ENCODE measurements around the gene SIGLEC11. TPM values are rescaled to one million over a fixed set of nuclear protein-coding genes. Genes with fewer than 3 reads are reported as not detected.

SIGLEC11 gene
- total and polyA plus RNA-seq, 2 donors (not counting 3 experiments of a cell fraction or from before 2014, with no cell fraction given) = not detected

GRCh38 chr19:49927526-49928264 lies 33.3 kb downstream of the SIGLEC11 start:
- no peak for TF ChIP-seq FOS (IDR thresholded peaks at IDR 0.05; ENCODE audit: borderline replicate concordance, insufficient read depth, low read length)
- BruUV-seq (replicated peaks) = no TSS peak
- POLR2A ChIA-PET = interaction anchor here (0.6 kb wide), 1 partner anchor 60 kb away, joined by 5 read pairs; the partner anchor contains the start of gene PNKP
- Histone ChIP-seq H3K4me2 (ENCODE audit: insufficient read depth, low read length) (peak overlapping the region; percentile 41), H4K20me1 (replicated peaks; ENCODE audit: control insufficient read depth, extremely low read depth, insufficient read depth, low read length) (no peaks in the 10 kb centered on the region), H3K9ac (replicated peaks; ENCODE audit: extremely low read depth, insufficient read depth, low read length) (no peak overlapping the region), H3K27me3 (ENCODE audit: control insufficient read depth in 2 of 2, insufficient read depth in 2 of 2, low read length in 2 of 2) (no peaks in the 10 kb centered on the region), H3K9me3 (replicated peaks; ENCODE audit: control insufficient read depth, insufficient read depth, low read length) (no peaks in the 10 kb centered on the region), H3K4me1 (ENCODE audit: control insufficient read depth, extremely low read depth, insufficient read depth, low read length) (peaks cover 10% of the 10 kb centered on the region), H3K79me2 (ENCODE audit: control insufficient read depth, insufficient read depth, low read length) (peaks cover 60% of the 10 kb centered on the region), H3K27ac (ENCODE audit: insufficient read depth, low read depth, low read length) (no peak overlapping the region), H2AFZ (ENCODE audit: low read depth, low read length) (no peak overlapping the region), H3K4me3 (replicated peaks in 1 of 3; ENCODE audit: insufficient read depth in 1 of 3, low read depth in 1 of 3, low read length in 3 of 3) (no peak overlapping the region), H3K9me1 (replicated peaks; ENCODE audit: control insufficient read depth, extremely low read depth, insufficient read depth, low read length) (no peaks in the 10 kb centered on the region), H3K36me3 (ENCODE audit: control insufficient read depth in 2 of 2, extremely low read depth in 1 of 2, insufficient read depth in 2 of 2, low read length in 2 of 2) (peaks cover 6 to 18% of the 10 kb centered on the region in 2 experiments)
- FAIRE-seq (no peak), DNase-seq (ENCODE audit: low read depth, low spot score) (no peak)
- dilution Hi-C loops (cut with MboI; ENCODE audit: extremely low pct_ligation_motif_present, low sequenced_read_pairs) (no loop called here), intact Hi-C loops (cut with micrococcal nuclease) (loop anchor here (2.0 kb wide), 2 partner anchors 31 to 287 kb away; partner anchors contain the start of genes IL4I1 and RRAS)
- CTCF ChIA-PET = interaction anchor here (1.4 kb wide), 2 partner anchors 14 to 29 kb away, joined by 3 read pairs; no protein-coding TSS in a partner anchor

GRCh38 chr19:49926515-49926914 lies 34.5 kb downstream of the SIGLEC11 start:
- FAIRE-seq (no peak), DNase-seq (ENCODE audit: low read depth, low spot score) (no peak)
- H3K27ac ChIP-seq (ENCODE audit: insufficient read depth, low read depth, low read length) = no peak overlapping the region
- BruUV-seq (replicated peaks) = no TSS peak
- POLR2A ChIA-PET = interaction anchor here (0.7 kb wide), 1 partner anchor 29 kb away, joined by 7 read pairs; no protein-coding TSS in a partner anchor
- CTCF ChIA-PET = no interaction called here
- no peak overlapping the region for H3K9ac ChIP-seq (replicated peaks; ENCODE audit: extremely low read depth, insufficient read depth, low read length)
- no peak overlapping the region for H2AFZ ChIP-seq (ENCODE audit: low read depth, low read length)
- no peak overlapping the region for H3K4me3 ChIP-seq (replicated peaks in 1 of 3; ENCODE audit: insufficient read depth in 1 of 3, low read depth in 1 of 3, low read length in 3 of 3)
- dilution Hi-C loops (cut with MboI; ENCODE audit: extremely low pct_ligation_motif_present, low sequenced_read_pairs) (no loop called here), intact Hi-C loops (cut with micrococcal nuclease) (no loop called here)
- no peaks in the 10 kb centered on the region for H4K20me1 ChIP-seq (replicated peaks; ENCODE audit: control insufficient read depth, extremely low read depth, insufficient read depth, low read length)
- peaks cover 72% of the 10 kb centered on the region for H3K79me2 ChIP-seq (ENCODE audit: control insufficient read depth, insufficient read depth, low read length)
- no peak for TF ChIP-seq POLR2A (IDR thresholded peaks at IDR 0.05; ENCODE audit: low read depth, low read length)
- no peak for TF ChIP-seq POLR2AphosphoS5 (IDR thresholded peaks at IDR 0.05; ENCODE audit: insufficient read depth, low read depth, low read length)
- no peak for TF ChIP-seq CTCF (IDR thresholded peaks at IDR 0.05; ENCODE audit: extremely low read depth in 1 of 2, insufficient read depth in 1 of 2, low read depth in 1 of 2, low read length in 2 of 2)
- no peak for TF ChIP-seq MYC (IDR thresholded peaks at IDR 0.05; ENCODE audit: low read depth, low read length)
- TF ChIP-seq JUN (IDR thresholded peaks at IDR 0.05; ENCODE audit: borderline replicate concordance, insufficient read depth, insufficient read length, low read depth) = no peak
- no peak overlapping the region for H3K4me2 ChIP-seq (ENCODE audit: insufficient read depth, low read length)
- no peaks in the 10 kb centered on the region for H3K9me3 ChIP-seq (replicated peaks; ENCODE audit: control insufficient read depth, insufficient read depth, low read length)
- H3K36me3 ChIP-seq (ENCODE audit: control insufficient read depth in 2 of 2, extremely low read depth in 1 of 2, insufficient read depth in 2 of 2, low read length in 2 of 2) = peaks cover 6 to 25% of the 10 kb centered on the region in 2 experiments
- H3K27me3 ChIP-seq (ENCODE audit: control insufficient read depth in 2 of 2, insufficient read depth in 2 of 2, low read length in 2 of 2) = no peaks in the 10 kb centered on the region
- H3K9me1 ChIP-seq (replicated peaks; ENCODE audit: control insufficient read depth, extremely low read depth, insufficient read depth, low read length) = no peaks in the 10 kb centered on the region
- peaks cover 10% of the 10 kb centered on the region for H3K4me1 ChIP-seq (ENCODE audit: control insufficient read depth, extremely low read depth, insufficient read depth, low read length)

All from endothelial cell of umbilical vein (primary cell).